ENCODE results near the gene PELI2.

The PELI2 gene

DNA sequence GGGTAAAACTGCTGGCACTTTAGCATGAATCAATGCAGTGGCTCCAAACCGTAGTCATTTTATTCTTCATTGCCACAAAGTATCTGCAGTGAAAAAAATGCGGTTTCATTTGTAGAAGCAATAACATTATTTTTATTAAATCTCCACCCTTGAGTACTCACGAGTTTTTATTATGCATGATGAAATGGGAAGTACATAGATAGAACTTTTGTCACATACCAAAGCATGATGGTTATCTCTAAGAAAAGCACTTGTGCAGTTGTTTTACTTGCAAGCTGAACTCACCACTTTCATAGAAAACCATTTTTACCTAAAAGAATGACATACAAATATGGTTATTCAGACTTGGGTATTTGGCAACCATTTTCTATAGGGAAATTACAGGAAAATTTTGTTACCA is 90.3 kb downstream of the PELI2 start:
- DNase-seq = no peak

DNA sequence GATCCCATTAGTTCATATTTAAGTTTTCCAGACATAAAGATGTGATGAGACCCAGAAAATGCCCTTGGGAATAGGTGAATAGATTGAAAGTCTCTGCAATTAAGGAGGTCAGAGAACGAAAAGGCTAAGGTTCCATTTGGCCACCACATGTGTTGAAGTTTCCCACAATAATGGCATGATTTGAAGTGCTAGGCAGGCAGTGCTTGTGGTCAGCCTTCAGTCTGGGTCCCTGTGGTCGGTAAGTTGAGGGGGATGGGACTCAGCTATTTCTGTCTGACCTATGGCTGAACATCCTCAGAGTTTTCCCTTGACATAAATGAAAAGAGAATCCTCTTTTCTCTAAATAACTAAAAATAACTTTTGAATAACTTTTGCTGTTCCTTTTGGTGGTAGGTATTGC is 92.4 kb downstream of the PELI2 start:
- DNase-seq = no peak

- no peak for DNase-seq
Observed at GRCh38 chr14:56211084-56211483, 92.9 kb downstream of the PELI2 start.

GRCh38 chr14:56211844-56212243 is 93.6 kb downstream of the PELI2 start:
- no peak for DNase-seq

GRCh38 chr14:56212521-56212920 is 94.3 kb downstream of the PELI2 start:
- DNase-seq = no peak

DNA sequence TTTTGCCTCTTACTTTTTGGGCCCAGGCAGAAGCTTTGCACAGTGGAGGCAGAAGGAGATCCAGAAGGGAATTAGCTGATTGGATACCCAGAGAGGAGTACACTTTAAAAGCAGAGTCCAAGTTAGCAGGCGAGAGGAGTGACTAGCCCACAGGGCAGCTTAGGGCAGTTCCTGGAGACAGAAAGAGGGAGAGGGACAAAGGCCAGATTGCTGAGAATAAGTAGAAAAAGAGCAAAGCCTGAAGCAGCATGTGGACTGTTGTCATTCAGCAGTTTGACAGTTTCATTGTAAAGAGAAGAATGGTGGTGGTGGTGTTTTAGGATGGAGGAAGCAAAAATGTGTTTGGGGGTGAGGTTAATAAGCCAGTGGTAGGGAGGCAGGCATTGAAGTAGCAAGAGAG is 95.1 kb downstream of the PELI2 start:
- no peak for DNase-seq

- DNase-seq = no peak
Observed at GRCh38 chr14:56215180-56215579, 97.0 kb downstream of the PELI2 start.

GRCh38 chr14:56216626-56217379 is 98.6 kb downstream of the PELI2 start:
- no peak for DNase-seq

DNA sequence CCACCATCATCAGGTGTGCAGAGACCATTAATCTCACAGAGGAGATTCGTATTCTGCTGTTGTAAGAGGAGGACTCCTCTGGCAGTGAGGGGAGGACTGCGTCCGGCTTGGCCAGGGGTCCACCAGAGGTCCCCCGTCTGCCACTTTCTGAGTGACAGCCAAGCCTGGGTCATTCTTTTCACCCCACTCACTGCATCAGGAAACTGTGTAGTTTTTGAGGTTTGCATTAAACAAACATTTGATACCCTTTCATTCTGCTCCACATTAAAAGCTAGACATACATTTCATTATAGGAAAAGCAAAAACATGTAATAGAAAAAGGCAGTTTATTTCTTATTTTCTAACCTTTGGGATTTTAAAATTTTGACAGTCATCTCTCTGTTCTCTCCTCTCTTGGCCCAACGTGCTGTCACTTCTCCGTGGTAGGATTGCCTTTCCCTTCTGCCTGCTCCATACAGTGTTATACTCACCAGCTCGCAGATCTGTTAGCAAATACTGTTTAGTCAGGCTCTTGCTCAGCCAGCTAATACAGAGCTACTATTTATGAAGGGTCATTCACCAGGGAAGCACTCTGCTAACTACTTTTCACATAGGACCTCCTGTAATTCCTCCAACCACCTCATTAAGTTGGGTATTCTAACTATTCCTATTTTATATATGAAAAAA is 99.3 kb downstream of the PELI2 start:
- DNase-seq = no peak

- DNase-seq = no peak
Observed at GRCh38 chr14:56219666-56220413, 101.6 kb downstream of the PELI2 start.

- no peak for DNase-seq
Observed at GRCh38 chr14:56221382-56222128, 103.3 kb downstream of the PELI2 start.

- DNase-seq = no peak
Observed at GRCh38 chr14:56224229-56224628, 106.0 kb downstream of the PELI2 start.

DNA sequence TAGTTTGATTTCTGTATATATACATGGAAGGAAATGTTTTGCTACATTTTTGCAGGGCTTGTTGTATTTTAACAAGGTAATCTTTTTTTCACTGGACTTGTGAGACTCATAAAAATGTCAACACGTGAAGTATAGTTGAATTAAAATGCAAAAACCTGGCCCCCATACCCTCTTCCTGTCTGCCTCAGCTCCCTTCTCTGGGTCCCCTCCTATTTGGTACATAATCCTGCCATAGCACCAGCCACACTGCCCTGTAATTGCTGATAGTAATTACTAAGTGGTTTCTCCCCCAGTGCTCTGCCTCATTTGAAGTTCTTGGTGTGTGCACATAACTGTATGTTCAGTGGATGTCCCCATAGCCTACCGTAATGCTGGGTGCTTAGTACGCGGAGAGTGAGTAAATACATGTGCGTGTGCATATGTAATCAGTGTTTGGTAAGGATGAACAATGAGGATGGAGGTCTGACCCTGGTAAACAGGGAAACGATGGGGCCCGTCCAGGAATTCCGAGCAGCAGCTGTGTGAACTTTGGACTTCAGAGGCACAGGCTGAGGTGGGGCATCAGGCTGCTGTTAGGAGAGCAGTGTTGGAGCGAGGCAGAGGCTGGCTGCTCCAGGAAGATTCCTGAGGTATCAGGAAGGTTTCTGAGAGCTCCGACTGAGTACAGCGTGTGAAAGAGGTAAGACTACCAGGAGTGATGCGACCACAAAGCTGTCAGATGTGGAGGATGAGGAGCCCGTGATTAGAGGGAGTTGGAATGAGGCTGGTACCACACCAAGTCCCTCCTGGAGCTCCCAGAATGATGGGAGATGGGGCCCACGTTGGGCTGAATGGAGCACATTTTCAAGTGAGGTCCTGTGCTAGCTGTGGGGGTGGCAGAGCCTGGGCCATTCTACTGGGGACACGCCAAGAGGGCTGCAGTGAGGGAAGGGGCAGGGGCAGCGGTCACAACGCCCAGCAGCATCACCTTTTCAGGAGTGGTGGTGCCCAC is 106.8 kb downstream of the PELI2 start:
- DNase-seq = no peak

DNA sequence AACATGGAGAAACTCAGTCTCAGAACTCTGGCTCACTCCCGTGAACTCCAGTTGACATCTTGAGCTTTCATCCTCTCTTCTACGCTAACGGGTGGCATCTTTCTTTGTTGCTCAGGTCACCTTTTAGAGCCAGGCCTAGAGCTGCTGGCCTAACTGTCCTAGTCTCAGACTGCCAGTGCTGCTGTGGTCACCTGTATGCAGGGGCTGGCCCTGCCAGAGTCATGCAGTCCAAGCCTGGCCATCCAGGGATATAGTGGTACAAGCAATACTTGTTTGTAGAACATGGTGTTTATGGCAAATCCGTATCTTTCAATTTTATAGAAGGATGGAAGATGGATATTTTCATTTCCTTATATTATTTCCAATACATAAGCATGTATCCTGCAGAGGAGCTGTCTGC is 117.2 kb downstream of the PELI2 start:
- DNase-seq = no peak

DNA sequence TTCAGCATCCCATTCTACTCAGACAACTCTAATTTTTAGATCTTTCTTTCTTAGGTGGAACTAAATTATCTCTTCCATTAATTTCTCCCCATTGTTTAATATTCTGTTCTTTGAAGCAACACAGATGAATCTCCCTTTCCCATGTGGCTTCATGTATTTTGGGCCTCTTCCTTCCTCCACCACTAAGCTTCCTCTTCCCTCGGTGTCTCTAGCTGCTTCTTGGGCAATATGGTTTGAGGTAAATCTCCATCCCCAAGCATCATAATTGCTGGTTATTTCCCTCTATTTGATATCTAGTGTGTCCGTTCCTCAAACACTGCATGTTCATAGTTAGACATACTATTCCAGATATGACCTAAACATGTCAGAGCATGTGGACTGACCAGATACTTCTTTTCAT is 119.2 kb downstream of the PELI2 start:
- no peak for DNase-seq

- DNase-seq = no peak
Observed at GRCh38 chr14:56241461-56241860, 123.2 kb downstream of the PELI2 start.

DNA sequence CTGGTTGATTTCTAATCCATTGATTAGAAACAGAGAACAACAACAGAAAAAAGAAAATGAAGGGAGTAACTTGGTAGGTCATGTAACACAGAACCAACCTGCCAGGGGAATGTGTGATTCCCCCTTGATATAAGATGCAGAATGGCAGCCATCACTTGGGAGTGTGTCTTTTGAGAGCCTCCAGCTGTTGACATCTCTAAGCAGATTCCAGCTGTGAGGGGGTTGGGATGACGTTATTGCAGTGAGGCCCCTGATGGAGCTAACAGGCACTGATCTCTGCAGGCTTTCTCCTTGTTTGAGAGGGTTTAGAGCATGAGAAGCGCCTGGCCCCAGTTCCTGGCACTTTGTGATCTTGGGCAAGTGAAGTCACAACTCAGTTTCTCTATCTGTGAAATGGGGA is 124.9 kb downstream of the PELI2 start:
- no peak for DNase-seq

GRCh38 chr14:56244138-56244789 is 126.1 kb downstream of the PELI2 start:
- DNase-seq = no peak

GRCh38 chr14:56247495-56248200 is 129.4 kb downstream of the PELI2 start:
- no peak for DNase-seq

GRCh38 chr14:56248442-56248841 is 130.2 kb downstream of the PELI2 start:
- DNase-seq = no peak

DNA sequence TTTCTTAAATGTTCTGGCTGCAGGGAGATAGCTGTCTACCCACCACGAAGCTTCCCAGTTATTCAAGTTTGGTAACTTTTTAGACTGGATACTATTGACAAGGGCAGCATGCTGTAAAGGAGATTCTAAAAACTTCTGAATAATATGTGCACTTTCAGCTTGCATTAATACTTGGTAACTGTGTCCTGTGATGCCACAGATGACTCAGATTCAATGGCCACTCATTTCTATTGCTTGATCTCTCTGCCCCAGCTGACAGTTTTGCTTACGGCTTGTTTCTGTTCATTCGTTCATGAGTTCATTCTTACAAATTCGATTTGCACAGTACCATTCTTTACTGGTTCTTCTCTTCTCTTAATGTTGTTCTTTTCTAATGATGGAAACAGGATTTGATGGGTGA is 142.8 kb downstream of the PELI2 start:
- no peak for DNase-seq
